Endothelial cell of umbilical vein (primary cell): ENCODE data around the gene MED25. TPM values are rescaled to one million over a fixed set of nuclear protein-coding genes. Genes with fewer than 3 reads are reported as not detected.

Experiments used
- BruUV-seq: library from RNA; stranded (reverse); fragments of 400-500 nt; replicated peaks from 2 replicates; lab custom pipeline; 2021; lab: Mats Ljungman, UMichigan
- CTCF ChIA-PET: fragments of 300-600, 350-600 bp; sonication (Branson Sonifier 250); formaldehyde crosslinking; loops from one replicate; lab custom pipeline; 2021; ENCODE audit warnings: antibody characterized with exemption, inconsistent platforms; lab: Charles Lee
- POLR2A ChIA-PET: fragments of 300-600, 350-600 bp; sonication (Branson Sonifier 250); formaldehyde crosslinking; loops from one replicate; lab custom pipeline; 2021; ENCODE audit warnings: antibody characterized with exemption, inconsistent platforms; lab: Charles Lee
- DNase-seq: peaks from one replicate; pipeline ENCODE4 v3.0.0-alpha.2; 2011; ENCODE audit warnings: low read depth, low spot score
- FAIRE-seq: peaks from 2 replicates; lab custom pipeline; 2011; peaks lifted over from hg19 to GRCh38; lab: Jason Lieb, UNC
- H2AFZ ChIP-seq: 2 replicates; pipeline ENCODE4 v1.6.0; 2012; ENCODE audit warnings: low read depth, low read length, control low read depth, inconsistent platforms
- H3K27ac ChIP-seq: 2 replicates; pipeline ENCODE4 v1.5.1; 2011; ENCODE audit warnings: low read depth, mild to moderate bottlenecking, control low read depth, low read length, moderate library complexity; ENCODE audit not compliant: insufficient read depth
- H3K27me3 ChIP-seq, 2 experiments: 2 replicates each; pipeline versions ENCODE4 v1.6.0 to v1.6.1; 2011; ENCODE audit warnings: low read length in 2 of 2, mixed read lengths in 1 of 2; ENCODE audit not compliant: control insufficient read depth in 2 of 2, insufficient read depth in 2 of 2
- H3K36me3 ChIP-seq, 2 experiments: 2 replicates in 1 of 2; 3 replicates in 1 of 2; pipeline ENCODE4 v1.5.1; 2011; ENCODE audit warnings: low read length in 2 of 2, mild to moderate bottlenecking in 1 of 2, moderate library complexity in 1 of 2; ENCODE audit not compliant: control insufficient read depth in 2 of 2, insufficient read depth in 2 of 2; ENCODE audit errors: extremely low read depth in 1 of 2
- H3K4me1 ChIP-seq: 3 replicates; pipeline ENCODE4 v1.5.1; 2011; ENCODE audit warnings: mild to moderate bottlenecking, low read length; ENCODE audit not compliant: control insufficient read depth, insufficient read depth; ENCODE audit errors: extremely low read depth
- H3K4me2 ChIP-seq: 2 replicates; pipeline ENCODE4 v1.6.1; 2011; ENCODE audit warnings: low read length, control low read depth, mixed read lengths; ENCODE audit not compliant: insufficient read depth
- H3K4me3 ChIP-seq, 3 experiments: fragments of 200-600 bp in 1 of 3; sonication (generic), shearing (Covaris generic) in 1 of 3; replicated peaks in 1 of 3; 2 replicates each; pipeline ENCODE4 v1.5.1; 2011 to 2016; ENCODE audit warnings: control low read depth in 3 of 3, low read length in 3 of 3, mild to moderate bottlenecking in 2 of 3, inconsistent platforms in 1 of 3, low read depth in 1 of 3, moderate library complexity in 1 of 3; ENCODE audit not compliant: insufficient read depth in 1 of 3
- H3K79me2 ChIP-seq: 2 replicates; pipeline ENCODE4 v1.6.0; 2012; ENCODE audit warnings: low read length, inconsistent platforms; ENCODE audit not compliant: control insufficient read depth, insufficient read depth
- H3K9ac ChIP-seq: replicated peaks from 2 replicates; pipeline ENCODE3; 2011; ENCODE audit warnings: low read length, control low read depth; ENCODE audit not compliant: insufficient read depth; ENCODE audit errors: extremely low read depth
- H3K9me1 ChIP-seq: replicated peaks from 3 replicates; pipeline ENCODE4 v1.6.0; 2011; ENCODE audit warnings: mild to moderate bottlenecking, low read length; ENCODE audit not compliant: control insufficient read depth, insufficient read depth; ENCODE audit errors: extremely low read depth
- H3K9me3 ChIP-seq: replicated peaks from 2 replicates; pipeline ENCODE4 v1.5.1; 2012; ENCODE audit warnings: low read length, inconsistent platforms; ENCODE audit not compliant: control insufficient read depth, insufficient read depth
- H4K20me1 ChIP-seq: replicated peaks from 2 replicates; pipeline ENCODE3; 2011; ENCODE audit warnings: mild to moderate bottlenecking, low read length; ENCODE audit not compliant: control insufficient read depth, insufficient read depth; ENCODE audit errors: extremely low read depth
- EZH2 ChIP-seq: IDR thresholded peaks from 2 replicates; pipeline ENCODE4 v1.6.1; 2012; ENCODE audit warnings: borderline replicate concordance, low read depth, mild to moderate bottlenecking, moderate library complexity, low read length, inconsistent platforms; ENCODE audit not compliant: severe bottlenecking
- FOS ChIP-seq: IDR thresholded peaks from 2 replicates; pipeline ENCODE4 v1.6.1; 2011; ENCODE audit warnings: mild to moderate bottlenecking, low read length, moderate library complexity, borderline replicate concordance; ENCODE audit not compliant: insufficient read depth
- GATA2 ChIP-seq: IDR thresholded peaks from 2 replicates; pipeline ENCODE4 v1.7.0; 2011; ENCODE audit warnings: low read depth, mild to moderate bottlenecking, moderate library complexity, mixed read lengths, low read length; ENCODE audit not compliant: insufficient read length, insufficient read depth
- JUN ChIP-seq: IDR thresholded peaks from 2 replicates; pipeline ENCODE4 v1.6.1; 2011; ENCODE audit warnings: borderline replicate concordance, low read depth; ENCODE audit not compliant: insufficient read length, insufficient read depth
- MYC ChIP-seq: IDR thresholded peaks from one replicate; pipeline ENCODE4 v1.6.1; 2011; ENCODE audit warnings: mild to moderate bottlenecking, low read depth, low read length
- POLR2A ChIP-seq: IDR thresholded peaks from 2 replicates; pipeline ENCODE4 v1.6.1; 2012; ENCODE audit warnings: low read depth, mild to moderate bottlenecking, control low read depth, low read length
- POLR2AphosphoS5 ChIP-seq: IDR thresholded peaks from 2 replicates; pipeline ENCODE4 v1.6.1; 2012; ENCODE audit warnings: low read depth, mild to moderate bottlenecking, control low read depth, low read length, moderate library complexity; ENCODE audit not compliant: insufficient read depth
- dilution Hi-C: fragments of 300-500 bp; cut with MboI; formaldehyde crosslinking; loops from one replicate; pipeline ENCODE4 v1.15.0; 2019; ENCODE audit warnings: low sequenced_read_pairs; ENCODE audit not compliant: extremely low pct_ligation_motif_present
- intact Hi-C: fragments of 100-400 bp; cut with micrococcal nuclease; formaldehyde crosslinking; loops from one replicate; pipeline ENCODE4 v1.10.0; 2022
- polyA plus RNA-seq, 4 experiments: library from polyadenylated mRNA; depleted of rRNA in 3 of 4; stranded (reverse) in 3 of 4; unstranded in 1 of 4; fragments of >200 nt; gene quantifications; 2 replicates each; pipeline versions ENCODE4 v1.2.1 to v1.2.3, GENCODE V29; 2011 to 2012; ENCODE audit warnings: missing spikeins in 1 of 4
- total RNA-seq: library from RNA; stranded (reverse); gene quantifications from 2 replicates; pipeline ENCODE4 v1.2.3, GENCODE V29; 2021
- TF ChIP-seq, protein P1 (sequence below): IDR thresholded peaks from 2 replicates; pipeline ENCODE4 v1.6.1; 2011; ENCODE audit not compliant: insufficient read depth, insufficient read length
- TF ChIP-seq, protein P2 (sequence below), 2 donors: IDR thresholded peaks; 1 replicate in 1 of 2; 2 replicates in 1 of 2; pipeline ENCODE4 v1.5.1; 2011; ENCODE audit warnings: low read length in 2 of 2, mild to moderate bottlenecking in 2 of 2, moderate library complexity in 2 of 2, control low read depth in 1 of 2, inconsistent platforms in 1 of 2, low read depth in 1 of 2; ENCODE audit not compliant: insufficient read depth in 1 of 2; ENCODE audit errors: extremely low read depth in 1 of 2

The MED25 gene
- total and polyA plus RNA-seq, 2 donors (not counting 3 experiments of a cell fraction or from before 2014, with no cell fraction given), result 31.7 to 62.9 TPM

DNA sequence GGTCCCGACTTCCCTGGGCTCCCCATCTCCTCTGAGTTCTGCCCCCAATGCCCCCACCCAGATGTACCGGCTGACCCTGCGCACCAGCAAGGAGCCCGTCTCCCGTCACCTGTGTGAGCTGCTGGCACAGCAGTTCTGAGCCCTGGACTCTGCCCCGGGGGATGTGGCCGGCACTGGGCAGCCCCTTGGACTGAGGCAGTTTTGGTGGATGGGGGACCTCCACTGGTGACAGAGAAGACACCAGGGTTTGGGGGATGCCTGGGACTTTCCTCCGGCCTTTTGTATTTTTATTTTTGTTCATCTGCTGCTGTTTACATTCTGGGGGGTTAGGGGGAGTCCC lies 11.5 kb upstream of the MED25 start:
- Histone ChIP-seq H3K4me3 (no peak overlapping the region), H3K79me2 (no peaks in the 10 kb centered on the region), H3K36me3 (peaks cover 5 to 9% of the 10 kb centered on the region in 2 experiments), H3K4me2 (no peak overlapping the region), H3K27me3 (no peaks in the 10 kb centered on the region), H3K4me1 (peaks cover 6% of the 10 kb centered on the region), H4K20me1 (no peaks in the 10 kb centered on the region), H3K9ac (no peak overlapping the region), H3K27ac (no peak overlapping the region), H3K9me1 (no peaks in the 10 kb centered on the region), H2AFZ (no peak overlapping the region), H3K9me3 (no peaks in the 10 kb centered on the region)
- DNase-seq, result no peak
- dilution Hi-C loops, result no loop called here
- CTCF ChIA-PET, result no interaction called here
- FAIRE-seq, result no peak
- TF ChIP-seq, protein P1, sequence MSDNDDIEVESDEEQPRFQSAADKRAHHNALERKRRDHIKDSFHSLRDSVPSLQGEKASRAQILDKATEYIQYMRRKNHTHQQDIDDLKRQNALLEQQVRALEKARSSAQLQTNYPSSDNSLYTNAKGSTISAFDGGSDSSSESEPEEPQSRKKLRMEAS, result no peak
- TF ChIP-seq EZH2 (no peak), POLR2A (no peak), MYC (no peak), FOS (no peak), JUN (no peak), POLR2AphosphoS5 (no peak), GATA2 (no peak)
- TF ChIP-seq, protein P2, sequence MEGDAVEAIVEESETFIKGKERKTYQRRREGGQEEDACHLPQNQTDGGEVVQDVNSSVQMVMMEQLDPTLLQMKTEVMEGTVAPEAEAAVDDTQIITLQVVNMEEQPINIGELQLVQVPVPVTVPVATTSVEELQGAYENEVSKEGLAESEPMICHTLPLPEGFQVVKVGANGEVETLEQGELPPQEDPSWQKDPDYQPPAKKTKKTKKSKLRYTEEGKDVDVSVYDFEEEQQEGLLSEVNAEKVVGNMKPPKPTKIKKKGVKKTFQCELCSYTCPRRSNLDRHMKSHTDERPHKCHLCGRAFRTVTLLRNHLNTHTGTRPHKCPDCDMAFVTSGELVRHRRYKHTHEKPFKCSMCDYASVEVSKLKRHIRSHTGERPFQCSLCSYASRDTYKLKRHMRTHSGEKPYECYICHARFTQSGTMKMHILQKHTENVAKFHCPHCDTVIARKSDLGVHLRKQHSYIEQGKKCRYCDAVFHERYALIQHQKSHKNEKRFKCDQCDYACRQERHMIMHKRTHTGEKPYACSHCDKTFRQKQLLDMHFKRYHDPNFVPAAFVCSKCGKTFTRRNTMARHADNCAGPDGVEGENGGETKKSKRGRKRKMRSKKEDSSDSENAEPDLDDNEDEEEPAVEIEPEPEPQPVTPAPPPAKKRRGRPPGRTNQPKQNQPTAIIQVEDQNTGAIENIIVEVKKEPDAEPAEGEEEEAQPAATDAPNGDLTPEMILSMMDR (IDR thresholded peaks at IDR 0.05; ENCODE audit: extremely low read depth in 1 of 2, insufficient read depth in 1 of 2, low read depth in 1 of 2, low read length in 2 of 2), result no peak
- intact Hi-C loops, result loop anchor here (5.0 kb wide), 2 partner anchors 119 to 309 kb away; partner anchors contain the start of genes ADM5 and RPS11
- POLR2A ChIA-PET, result no interaction called here
- TSS peak; percentile 35 for BruUV-seq
